Stomach (tissue), 9 donors: ENCODE measurements around the gene PYURF. TPM values are rescaled to one million over a fixed set of nuclear protein-coding genes. Genes with fewer than 3 reads are reported as not detected.

ENCODE experiments used
- DNase-seq, 2 donors: peaks; one replicate each; pipeline versions ENCODE4 v3.0.0 to v3.0.0-alpha.2; 2013 to 2019
- H3K27ac ChIP-seq, 5 donors: fragments of 200-600 bp in 4 of 5; sonication (generic) in 4 of 5; one replicate each; pipeline ENCODE4 v1.5.1; 2013 to 2019; ENCODE audit warnings: mild to moderate bottlenecking in 1 of 5, moderate library complexity in 1 of 5
- H3K27me3 ChIP-seq, 3 donors: fragments of 200-600 bp; sonication (generic); one replicate each; pipeline ENCODE4 v1.5.1; 2017 to 2019; ENCODE audit warnings: mixed run types in 1 of 3
- H3K36me3 ChIP-seq, 4 donors: fragments of 200-600 bp; sonication (generic); 1 replicate in 3 of 4; 2 replicates in 1 of 4; pipeline ENCODE4 v1.5.1; 2016 to 2019
- H3K4me1 ChIP-seq, 4 donors: fragments of 200-600 bp; sonication (generic); one replicate each; pipeline ENCODE4 v1.5.1; 2016 to 2019
- H3K4me3 ChIP-seq, 4 donors: fragments of 200-600 bp; sonication (generic) in 3 of 4; one replicate each; pipeline ENCODE4 v1.5.1; 2016 to 2019; ENCODE audit warnings: mild to moderate bottlenecking in 1 of 4
- H3K9me3 ChIP-seq, 4 donors: fragments of 200-600 bp; sonication (generic); one replicate each; pipeline ENCODE4 v1.5.1; 2016 to 2019
- EP300 ChIP-seq: sonication (generic); formaldehyde crosslinking; IDR thresholded peaks from one replicate; pipeline ENCODE4 v1.6.1; 2017; ENCODE audit warnings: antibody characterized with exemption
- POLR2A ChIP-seq, 4 donors: fragments of 450-650 bp; IDR thresholded peaks; one replicate each; pipeline ENCODE4 v1.6.1; 2016; ENCODE audit warnings: antibody characterized with exemption in 4 of 4, control low read depth in 2 of 4, mild to moderate bottlenecking in 1 of 4, moderate library complexity in 1 of 4
- POLR2AphosphoS5 ChIP-seq, 3 donors: sonication (generic); formaldehyde crosslinking; IDR thresholded peaks; one replicate each; pipeline ENCODE4 v1.6.1; 2016; ENCODE audit warnings: antibody characterized with exemption in 3 of 3
- WGBS, 5 donors: extraction: QIAGEN DNeasy Blood & Tissue Kit in 3 of 5; methylation state at CpG; one replicate each; pipeline versions ENCODE4 v1.1.5 to v1.1.7; 2013 to 2018; 5-methylcytosine and 5-hydroxymethylcytosine counted together
- intact Hi-C: fragments of 100-400 bp; cut with DNase I; formaldehyde crosslinking; loops from one replicate; pipeline ENCODE4 v1.15.1; 2023; ENCODE audit warnings: low total_unique reads
- polyA plus RNA-seq, 3 donors: library from polyadenylated mRNA; stranded (reverse); fragments of 200-250 nt; gene quantifications; one replicate each; pipeline ENCODE4 v1.2.3, GENCODE V29; 2013
- total RNA-seq, 5 donors: library from RNA; depleted of rRNA; stranded (reverse); fragments of >200 nt; gene quantifications; one replicate each; pipeline versions ENCODE4 v1.1.0 to v1.2.3, GENCODE V29; 2014 to 2016
- TF ChIP-seq, protein P1 (sequence below), 7 experiments: fragments of 450-650 bp in 4 of 7; fragments of 200-600 bp in 3 of 7; sonication (generic) in 3 of 7; IDR thresholded peaks; one replicate each; pipeline ENCODE4 v1.5.1; 2016 to 2019; ENCODE audit warnings: antibody characterized with exemption in 7 of 7, control low read depth in 2 of 7, mild to moderate bottlenecking in 1 of 7
- donor health status: healthy with polysubstance abuse.
- donor health status: Bipolar disorder and iron deficiency.
- donor health status: healthy.

The PYURF gene
- total and polyA plus RNA-seq, 8 donors, result 11.7 to 296 (median 94.5) TPM

DNA sequence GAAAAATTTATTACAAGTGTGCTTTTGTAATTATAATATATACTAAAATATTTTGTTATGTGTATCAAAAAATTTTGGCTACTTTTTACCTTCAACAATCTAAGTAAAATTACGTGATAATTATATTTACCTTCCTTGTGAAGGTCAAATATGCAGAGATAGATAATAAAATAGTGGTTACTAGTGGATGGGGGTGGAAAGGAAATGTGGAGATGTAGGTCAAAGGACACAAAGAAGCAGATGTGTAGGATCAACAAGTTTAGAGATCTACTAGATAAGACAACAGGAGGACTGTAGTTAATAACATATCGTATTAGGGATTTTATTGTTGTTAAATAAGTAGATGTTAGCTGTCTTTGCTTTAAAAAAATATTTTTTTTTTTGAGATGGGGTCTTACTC lies 45.3 kb downstream of the PYURF start:
- H3K4me1 ChIP-seq, result no peaks in the 10 kb centered on the region
- intact Hi-C loops, result no loop called here
- no peak overlapping the region for H3K27ac ChIP-seq
- 68 to 74% (median 71%) methylated on average over 2 of the region's 2 CpGs for WGBS, 5 donors
- no peak overlapping the region for H3K4me3 ChIP-seq
- H3K36me3 ChIP-seq, result peaks cover 0 to 31% (median 16%) of the 10 kb centered on the region in 4 donors
- DNase-seq, result no peak
- TF ChIP-seq, protein P1, sequence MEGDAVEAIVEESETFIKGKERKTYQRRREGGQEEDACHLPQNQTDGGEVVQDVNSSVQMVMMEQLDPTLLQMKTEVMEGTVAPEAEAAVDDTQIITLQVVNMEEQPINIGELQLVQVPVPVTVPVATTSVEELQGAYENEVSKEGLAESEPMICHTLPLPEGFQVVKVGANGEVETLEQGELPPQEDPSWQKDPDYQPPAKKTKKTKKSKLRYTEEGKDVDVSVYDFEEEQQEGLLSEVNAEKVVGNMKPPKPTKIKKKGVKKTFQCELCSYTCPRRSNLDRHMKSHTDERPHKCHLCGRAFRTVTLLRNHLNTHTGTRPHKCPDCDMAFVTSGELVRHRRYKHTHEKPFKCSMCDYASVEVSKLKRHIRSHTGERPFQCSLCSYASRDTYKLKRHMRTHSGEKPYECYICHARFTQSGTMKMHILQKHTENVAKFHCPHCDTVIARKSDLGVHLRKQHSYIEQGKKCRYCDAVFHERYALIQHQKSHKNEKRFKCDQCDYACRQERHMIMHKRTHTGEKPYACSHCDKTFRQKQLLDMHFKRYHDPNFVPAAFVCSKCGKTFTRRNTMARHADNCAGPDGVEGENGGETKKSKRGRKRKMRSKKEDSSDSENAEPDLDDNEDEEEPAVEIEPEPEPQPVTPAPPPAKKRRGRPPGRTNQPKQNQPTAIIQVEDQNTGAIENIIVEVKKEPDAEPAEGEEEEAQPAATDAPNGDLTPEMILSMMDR (IDR thresholded peaks at IDR 0.05), result no peak
- TF ChIP-seq EP300, result no peak
- no peak for TF ChIP-seq POLR2AphosphoS5 (IDR thresholded peaks at IDR 0.05)
- TF ChIP-seq POLR2A (IDR thresholded peaks at IDR 0.05), result no peak
- H3K9me3 ChIP-seq, result no peaks in the 10 kb centered on the region
- no peaks in the 10 kb centered on the region for H3K27me3 ChIP-seq

DNA sequence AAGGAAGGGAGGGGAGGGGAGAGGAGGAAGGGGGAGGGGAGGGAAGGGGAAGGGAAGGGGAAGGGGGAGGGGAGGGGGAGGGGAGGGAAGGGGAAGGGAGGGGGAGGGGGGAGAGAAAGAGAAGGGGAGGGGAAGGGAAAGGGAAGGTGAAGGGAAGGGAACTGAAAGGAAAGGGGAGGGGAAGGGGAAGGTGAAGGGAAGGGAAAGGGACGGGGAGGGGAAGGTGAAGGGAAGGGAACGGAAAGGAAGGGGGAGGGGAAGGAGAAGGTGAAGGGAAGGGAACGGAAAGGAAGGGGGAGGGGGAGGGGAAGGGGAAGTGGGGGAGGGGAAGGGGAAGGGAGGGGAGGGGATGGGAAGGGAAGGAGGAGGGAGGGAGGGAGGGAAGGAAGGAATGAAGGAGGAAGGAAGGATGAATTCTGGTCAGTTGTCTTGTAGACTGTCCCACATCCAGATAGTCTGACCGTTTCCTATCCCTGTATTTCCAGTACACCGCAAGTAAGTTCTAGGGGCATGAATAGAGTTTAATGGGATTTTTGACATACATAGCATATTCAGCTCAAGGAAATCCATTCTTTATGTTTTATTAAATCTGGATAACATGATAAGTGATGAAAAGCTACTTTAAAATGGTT lies 46.2 kb downstream of the PYURF start:
- no peaks in the 10 kb centered on the region for H3K9me3 ChIP-seq
- no peak overlapping the region for H3K4me3 ChIP-seq
- WGBS, 5 donors, result 83 to 91% (median 89%) methylated on average over 3 to 5 of the region's 5 CpGs
- H3K36me3 ChIP-seq, result peaks cover 0 to 40% (median 20%) of the 10 kb centered on the region in 4 donors
- DNase-seq, result no peak
- intact Hi-C loops, result no loop called here
- H3K4me1 ChIP-seq, result no peaks in the 10 kb centered on the region
- H3K27ac ChIP-seq, result no peak overlapping the region
- TF ChIP-seq, protein P1 (IDR thresholded peaks at IDR 0.05), result no peak
- TF ChIP-seq EP300, result no peak
- TF ChIP-seq POLR2AphosphoS5 (IDR thresholded peaks at IDR 0.05), result no peak
- TF ChIP-seq POLR2A (IDR thresholded peaks at IDR 0.05), result no peak
- H3K27me3 ChIP-seq, result no peaks in the 10 kb centered on the region

Other genes with a start within 250 kb of the PYURF start
- 10 to 100 TPM; 13.0 to 81.7 (median 40.4) TPM for gene PPM1K, start 239.2 kb downstream of the PYURF start, total RNA-seq
- gene PPM1K, start 239.2 kb downstream of the PYURF start, polyA plus RNA-seq, result 1 to 10 TPM; 3.6 to 4.9 (median 4.4) TPM
- gene HERC6, start 144.9 kb downstream of the PYURF start, total RNA-seq, result 10 to 100 TPM in 2 of 5 donors, 1 to 10 TPM in 2, under 1 TPM in 1; 0.58 to 18.7 (median 1.8) TPM
- 1 to 10 TPM; 4.4 to 9.6 (median 5.9) TPM for gene HERC6, start 144.9 kb downstream of the PYURF start, polyA plus RNA-seq
- 10 to 100 TPM in 1 of 5 donors, 1 to 10 TPM in 3, not detected in 1; 1.7 to 11.6 (median 6.3) TPM for gene HERC5, start 66.7 kb downstream of the PYURF start, total RNA-seq
- gene HERC5, start 66.7 kb downstream of the PYURF start, polyA plus RNA-seq, result 1 to 10 TPM; 2.2 to 3.2 (median 3.1) TPM
- 10 to 100 TPM; 25.9 to 58.0 (median 47.8) TPM for gene HERC3, start 68.7 kb upstream of the PYURF start, total RNA-seq
- 1 to 10 TPM; 4.4 to 7.5 (median 5.5) TPM for gene HERC3, start 68.7 kb upstream of the PYURF start, polyA plus RNA-seq
- gene NAP1L5, start 174.1 kb upstream of the PYURF start, total RNA-seq, result 10 to 100 TPM in 1 of 5 donors, 1 to 10 TPM in 3, not detected in 1; 3.5 to 22.6 (median 7.5) TPM
- 1 to 10 TPM; 3.1 to 6.3 (median 4.7) TPM for gene NAP1L5, start 174.1 kb upstream of the PYURF start, polyA plus RNA-seq